GM23338 (cell line): ENCODE results near the gene RPN2. TPM values are rescaled to one million over a fixed set of nuclear protein-coding genes. Genes with fewer than 3 reads are reported as not detected.

Experiments used
- ATAC-seq: fragments of 200-7000 bp; cut with Tn5 transposase; 3 replicates; pipeline ENCODE4 v1.9.1; 2020
- DNase-seq: peaks from one replicate; pipeline ENCODE4 v3.0.0-alpha.2; 2015; ENCODE audit warnings: low spot score
- H2AFZ ChIP-seq: fragments of 200-600 bp; sonication (generic); 2 replicates; pipeline ENCODE4 v1.8.0; 2016; ENCODE audit warnings: antibody characterized with exemption, mild to moderate bottlenecking, moderate library complexity
- H3F3A ChIP-seq: fragments of 200-600 bp; sonication (generic); replicated peaks from 2 replicates; pipeline ENCODE4 v1.8.0; 2017; ENCODE audit warnings: antibody characterized with exemption, mixed run types, low read depth
- H3K27ac ChIP-seq: fragments of 200-600 bp; sonication (generic); 2 replicates; pipeline ENCODE4 v1.6.1; 2016; ENCODE audit warnings: low read depth
- H3K27me3 ChIP-seq: fragments of 200-600 bp; sonication (generic); 2 replicates; pipeline ENCODE4 v1.8.0; 2016; ENCODE audit warnings: mild to moderate bottlenecking, mixed run types, moderate library complexity; ENCODE audit not compliant: insufficient read depth
- H3K36me3 ChIP-seq: fragments of 200-600 bp; sonication (generic); 2 replicates; pipeline ENCODE4 v1.8.0; 2016; ENCODE audit warnings: mild to moderate bottlenecking; ENCODE audit not compliant: insufficient read depth
- H3K4me1 ChIP-seq: fragments of 200-600 bp; sonication (generic); 2 replicates; pipeline ENCODE4 v1.8.0; 2016; ENCODE audit warnings: mild to moderate bottlenecking, moderate library complexity; ENCODE audit not compliant: insufficient read depth
- H3K4me2 ChIP-seq: fragments of 200-600 bp; sonication (generic); 2 replicates; pipeline ENCODE4 v1.7.1; 2017; ENCODE audit warnings: mixed run types
- H3K4me3 ChIP-seq: fragments of 200-600 bp; sonication (generic); 2 replicates; pipeline ENCODE4 v1.6.1; 2016; ENCODE audit warnings: mixed run types
- H3K79me2 ChIP-seq: fragments of 200-600 bp; sonication (generic); replicated peaks from 2 replicates; pipeline ENCODE4 v1.8.0; 2017; ENCODE audit warnings: mild to moderate bottlenecking; ENCODE audit not compliant: insufficient read depth
- H3K9me2 ChIP-seq: fragments of 200-600 bp; sonication (generic); 2 replicates; pipeline ENCODE4 v1.8.0; 2017; ENCODE audit not compliant: insufficient read depth
- H4K20me1 ChIP-seq: fragments of 200-600 bp; sonication (generic); replicated peaks from 2 replicates; pipeline ENCODE4 v1.8.0; 2017; ENCODE audit warnings: mild to moderate bottlenecking; ENCODE audit not compliant: insufficient read depth
- H3K27ac Mint-ChIP-seq: 2 replicates; pipeline ENCODE4 v1.8.0; 2020; ENCODE audit warnings: inconsistent platforms, mild to moderate bottlenecking, moderate library complexity, mixed read lengths
- H3K27me3 Mint-ChIP-seq: 3 replicates; pipeline ENCODE4 v1.8.0; 2022; ENCODE audit warnings: low read depth, mild to moderate bottlenecking, moderate library complexity, mixed read lengths, inconsistent platforms; ENCODE audit not compliant: insufficient read depth, poor library complexity
- H3K36me3 Mint-ChIP-seq: 3 replicates; pipeline ENCODE4 v1.8.0; 2021; ENCODE audit warnings: low read depth, mild to moderate bottlenecking, inconsistent platforms, moderate library complexity, mixed read lengths
- H3K4me1 Mint-ChIP-seq: 3 replicates; pipeline ENCODE4 v1.8.0; 2020; ENCODE audit warnings: mild to moderate bottlenecking, inconsistent platforms, mixed read lengths
- H3K4me3 Mint-ChIP-seq: 3 replicates; pipeline ENCODE4 v1.8.0; 2021; ENCODE audit warnings: moderate library complexity, mild to moderate bottlenecking, inconsistent platforms, mixed read lengths
- H3K9me3 Mint-ChIP-seq: 3 replicates; pipeline ENCODE4 v1.8.0; 2020; ENCODE audit warnings: moderate library complexity, mild to moderate bottlenecking, inconsistent platforms, mixed read lengths
- CREB1 ChIP-seq: fragments of 250-450 bp; sonication (Bioruptor Pico); IDR thresholded peaks from 2 replicates; pipeline ENCODE4 v1.5.0; 2020; ENCODE audit warnings: low read depth, mild to moderate bottlenecking, moderate library complexity
- ETS1 ChIP-seq: IDR thresholded peaks from 2 replicates; pipeline ENCODE4 v1.6.1; 2016; ENCODE audit warnings: antibody characterized with exemption
- JUNB ChIP-seq: IDR thresholded peaks from one replicate; pipeline ENCODE4 v1.6.1; 2016; ENCODE audit warnings: antibody characterized with exemption; ENCODE audit not compliant: unreplicated experiment
- ZNF114 ChIP-seq: fragments of 250-450 bp; sonication (Bioruptor Pico); IDR thresholded peaks from 2 replicates; pipeline ENCODE4 v1.5.0; 2020; ENCODE audit warnings: mild to moderate bottlenecking, moderate library complexity
- ZNF462 ChIP-seq: fragments of 250-450 bp; sonication (Bioruptor Pico); IDR thresholded peaks from 2 replicates; pipeline ENCODE4 v1.5.0; 2020; ENCODE audit warnings: mild to moderate bottlenecking, moderate library complexity
- polyA plus RNA-seq: library from polyadenylated mRNA; unstranded; fragments of >200 nt; fragmentation: Nextera tagmentation; extraction: Ambion mirVana; gene quantifications from 2 replicates; pipeline ENCODE4 v1.2.1, GENCODE V29; 2016
- total RNA-seq: library from RNA; depleted of rRNA; stranded (reverse); fragments of >200 nt; shearing (Covaris generic); gene quantifications from 2 replicates; pipeline ENCODE4 v1.2.3, GENCODE V29; 2014

Gene RPN2
- total and polyA plus RNA-seq, 2 experiments from 2014 or later = 244 to 302 TPM

GRCh38 chr20:37265152-37265551 is 86.0 kb downstream of the RPN2 start:
- Mint-ChIP-seq H3K27ac (no peak overlapping the region), H3K4me1 (peaks cover 36% of the 10 kb centered on the region), H3K4me3 (no peak overlapping the region), H3K27me3 (peaks cover 14% of the 10 kb centered on the region), H3K36me3 (peaks cover 4% of the 10 kb centered on the region; the same call in 2 of the 3 replicates), H3K9me3 (peaks cover 5% of the 10 kb centered on the region; the same call in 2 of the 3 replicates)
- H3K9me2 ChIP-seq = no peaks in the 10 kb centered on the region
- H3K79me2 ChIP-seq = no peaks in the 10 kb centered on the region
- ATAC-seq (no peak), DNase-seq (no peak)
- H3K27me3 ChIP-seq = no peaks in the 10 kb centered on the region
- H3K4me1 ChIP-seq = peaks cover 24% of the 10 kb centered on the region
- H3K36me3 ChIP-seq = no peaks in the 10 kb centered on the region
- H3K4me2 ChIP-seq = no peak overlapping the region
- H3K4me3 ChIP-seq = no peak overlapping the region
- H3F3A ChIP-seq = peaks cover 15% of the 10 kb centered on the region
- H3K27ac ChIP-seq = 0 out of 2 replicates have a peak overlapping the region, but pooled peaks have one; percentile 32
- no peaks in the 10 kb centered on the region for H4K20me1 ChIP-seq
- H2AFZ ChIP-seq = no peak overlapping the region; the same call in 1 of the 2 replicates
- TF ChIP-seq ZNF114 (CRISPR knock-in tag) (no peak), ZNF462 (CRISPR knock-in tag) (no peak), CREB1 (CRISPR knock-in tag) (no peak), ETS1 (no peak), JUNB (no peak)
